22Rv1 (cell line): ENCODE measurements around the gene FNBP1.

Source experiments
- ZFX ChIP-seq: fragments of 450-650 bp; IDR thresholded peaks from 2 replicates; pipeline ENCODE4 v1.6.1; 2017; ENCODE audit warnings: antibody characterized with exemption, borderline replicate concordance
- TF ChIP-seq, protein P1 (sequence below): fragments of 450-650 bp; IDR thresholded peaks from 2 replicates; pipeline ENCODE4 v1.5.1; 2017; ENCODE audit warnings: mild to moderate bottlenecking

DNA sequence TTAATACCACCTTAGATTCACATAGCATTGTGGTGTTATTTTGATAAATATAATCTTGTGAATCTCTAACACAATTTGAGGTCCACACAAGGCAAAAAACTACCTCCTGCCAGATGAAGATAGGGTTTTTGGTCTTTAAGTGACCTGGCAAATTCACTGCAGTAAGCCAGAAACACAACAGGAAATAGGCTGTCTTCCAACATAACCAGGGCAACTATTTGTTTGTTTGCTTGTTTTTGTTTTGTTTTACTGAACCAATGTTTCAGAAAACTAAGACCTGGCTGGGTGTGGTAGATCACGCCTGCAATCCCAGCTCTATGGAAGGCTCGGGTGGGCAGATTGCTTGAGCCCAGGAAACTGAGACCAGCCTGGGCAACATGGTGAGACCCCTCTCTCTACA is 112.2 kb downstream of the FNBP1 start:
- TF ChIP-seq, protein P1, sequence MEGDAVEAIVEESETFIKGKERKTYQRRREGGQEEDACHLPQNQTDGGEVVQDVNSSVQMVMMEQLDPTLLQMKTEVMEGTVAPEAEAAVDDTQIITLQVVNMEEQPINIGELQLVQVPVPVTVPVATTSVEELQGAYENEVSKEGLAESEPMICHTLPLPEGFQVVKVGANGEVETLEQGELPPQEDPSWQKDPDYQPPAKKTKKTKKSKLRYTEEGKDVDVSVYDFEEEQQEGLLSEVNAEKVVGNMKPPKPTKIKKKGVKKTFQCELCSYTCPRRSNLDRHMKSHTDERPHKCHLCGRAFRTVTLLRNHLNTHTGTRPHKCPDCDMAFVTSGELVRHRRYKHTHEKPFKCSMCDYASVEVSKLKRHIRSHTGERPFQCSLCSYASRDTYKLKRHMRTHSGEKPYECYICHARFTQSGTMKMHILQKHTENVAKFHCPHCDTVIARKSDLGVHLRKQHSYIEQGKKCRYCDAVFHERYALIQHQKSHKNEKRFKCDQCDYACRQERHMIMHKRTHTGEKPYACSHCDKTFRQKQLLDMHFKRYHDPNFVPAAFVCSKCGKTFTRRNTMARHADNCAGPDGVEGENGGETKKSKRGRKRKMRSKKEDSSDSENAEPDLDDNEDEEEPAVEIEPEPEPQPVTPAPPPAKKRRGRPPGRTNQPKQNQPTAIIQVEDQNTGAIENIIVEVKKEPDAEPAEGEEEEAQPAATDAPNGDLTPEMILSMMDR: no peak
- TF ChIP-seq ZFX: no peak
